Urothelium cell line (cell line): Measurements from ENCODE around the gene YBEY.

Source experiments
- DNase-seq: peaks from one replicate; pipeline ENCODE4 v3.0.0; 2011; ENCODE audit warnings: low spot score, mixed read lengths
- FAIRE-seq: peaks from 2 replicates; lab custom pipeline; 2011; peaks lifted over from hg19 to GRCh38; lab: Jason Lieb, UNC

Gene YBEY

DNA sequence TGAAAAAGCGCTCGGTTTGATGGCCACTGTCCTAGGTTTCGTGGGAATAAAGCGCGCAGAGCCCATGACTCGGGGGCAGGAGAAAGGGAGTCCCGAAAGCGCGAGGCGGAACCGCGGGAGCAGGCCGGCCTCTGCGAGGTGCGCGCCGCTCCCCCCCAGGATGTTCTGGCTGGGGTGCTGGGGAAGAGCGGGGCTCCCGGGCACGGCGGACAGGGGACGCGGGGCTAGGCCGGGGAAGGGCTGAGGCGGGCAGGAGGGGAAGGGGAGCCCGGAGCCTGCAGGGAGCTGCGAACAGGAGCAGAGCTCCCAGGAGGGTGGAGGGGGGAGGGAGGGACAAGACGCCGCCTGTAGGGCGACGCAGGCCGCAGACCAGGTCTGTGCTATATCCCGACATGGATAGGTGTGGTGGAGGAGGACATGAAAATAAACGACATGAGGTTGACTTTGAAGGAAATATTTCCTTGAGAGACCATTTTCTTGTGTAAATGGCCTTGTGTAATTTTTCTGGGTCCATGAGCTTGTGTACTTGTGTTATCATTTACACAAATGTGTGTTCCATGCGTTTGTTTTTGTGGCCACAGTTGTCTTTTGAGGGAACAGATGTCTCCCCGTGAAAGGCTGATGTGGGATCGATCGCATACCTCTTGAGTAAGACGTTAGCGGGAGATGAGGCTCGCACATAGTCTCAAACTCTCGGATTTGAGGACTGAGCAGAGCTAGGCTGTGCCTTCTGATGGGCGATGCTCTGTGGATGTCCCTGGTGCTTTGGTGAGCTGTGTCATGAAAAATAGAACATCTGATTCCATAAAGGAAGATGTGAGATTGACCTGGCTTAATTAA lies 39.2 kb downstream of the YBEY start:
- FAIRE-seq = no peak

DNA sequence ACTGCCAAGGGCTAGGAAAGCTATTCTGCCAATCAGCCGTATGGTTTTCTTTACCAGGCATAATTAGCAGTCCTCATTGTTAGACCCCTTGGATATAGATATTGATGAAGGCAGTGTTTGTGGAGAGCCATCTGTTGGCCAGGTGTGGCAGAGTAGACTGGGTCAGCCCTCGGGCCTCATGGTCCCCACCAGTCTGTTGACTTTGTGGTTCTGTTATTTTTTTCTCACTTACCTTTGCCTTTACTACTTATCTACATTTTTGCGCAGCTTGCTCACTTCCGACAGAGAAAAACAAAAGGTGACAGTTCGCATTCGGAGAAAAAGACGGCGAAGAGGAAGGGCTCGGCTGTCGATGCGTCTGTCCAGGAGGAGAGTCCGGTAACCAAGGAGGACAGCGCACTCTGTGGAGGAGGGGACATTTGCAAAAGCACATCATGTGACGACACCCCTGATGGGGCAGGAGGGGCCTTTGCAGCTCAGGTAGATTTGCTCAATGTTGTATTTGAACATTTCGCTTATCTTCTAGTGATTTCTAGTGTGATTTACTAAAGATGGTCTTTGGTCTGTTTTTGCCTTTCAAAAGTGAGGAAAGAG lies 40.1 kb downstream of the YBEY start:
- FAIRE-seq = no peak
- no peak for DNase-seq

More for the DNA sequence above, 39.2 kb downstream of the YBEY start:
- DNase-seq = peak; percentile 68

DNA sequence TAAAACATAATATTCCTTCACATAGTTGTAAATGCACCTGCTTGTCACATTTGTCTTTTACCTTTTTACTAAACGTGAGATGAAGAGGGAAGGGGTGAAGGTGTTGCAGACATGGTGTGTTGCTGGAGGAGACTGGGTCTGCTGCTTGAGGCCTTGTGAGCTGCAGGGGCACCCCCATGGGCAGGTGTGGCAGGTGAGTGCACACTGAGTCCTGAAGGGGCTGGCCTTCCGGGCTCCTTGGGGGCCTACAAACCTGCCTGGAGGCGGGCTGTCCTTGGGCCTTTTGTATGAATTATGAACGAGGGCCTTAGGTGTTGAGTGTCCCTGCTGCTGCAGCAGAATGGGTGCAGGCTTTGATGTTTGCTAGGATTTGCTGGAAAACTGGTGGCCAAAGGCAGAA lies 41.6 kb downstream of the YBEY start:
- no peak for DNase-seq
- FAIRE-seq = no peak

DNA sequence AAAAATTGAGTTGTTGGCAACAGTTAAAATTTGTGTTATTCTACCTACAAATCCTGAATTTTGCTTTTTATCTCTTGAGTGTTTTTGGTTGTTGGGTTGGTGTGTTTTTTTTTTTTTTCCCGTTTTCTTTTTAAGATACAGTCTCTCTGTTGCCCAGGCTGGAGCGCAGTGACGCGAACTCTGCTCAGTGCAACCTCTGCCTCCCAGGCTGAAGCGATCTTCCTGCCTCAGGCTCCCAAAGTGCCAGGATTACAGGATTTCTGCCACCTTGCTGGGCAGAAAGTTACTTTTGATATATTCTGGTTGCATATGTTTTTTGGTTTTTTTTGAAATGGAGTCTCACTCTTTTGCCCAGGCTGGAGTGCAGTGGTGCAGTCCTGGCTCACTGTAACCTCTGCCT lies 42.0 kb downstream of the YBEY start:
- no peak for DNase-seq
- FAIRE-seq = no peak

DNA sequence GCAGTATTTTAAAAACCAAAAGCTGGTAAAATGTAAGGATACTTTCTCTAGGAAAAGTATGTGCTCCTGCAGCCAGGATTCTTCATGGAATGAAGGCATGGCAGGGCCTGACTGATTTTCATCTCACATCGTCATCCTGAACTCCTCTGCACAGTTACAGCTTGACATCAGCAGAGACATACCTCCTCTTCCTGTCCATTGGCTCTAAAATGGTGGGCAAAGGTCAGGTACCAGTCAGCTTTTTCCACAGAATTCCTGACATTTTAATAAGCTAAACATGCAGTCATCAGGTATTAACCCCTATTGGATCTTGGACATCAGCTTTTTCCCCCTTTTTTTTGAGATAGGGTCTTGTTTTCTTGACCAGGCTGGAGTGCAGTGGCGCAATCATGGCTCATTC lies 43.7 kb downstream of the YBEY start:
- FAIRE-seq (no peak), DNase-seq (no peak)

DNA sequence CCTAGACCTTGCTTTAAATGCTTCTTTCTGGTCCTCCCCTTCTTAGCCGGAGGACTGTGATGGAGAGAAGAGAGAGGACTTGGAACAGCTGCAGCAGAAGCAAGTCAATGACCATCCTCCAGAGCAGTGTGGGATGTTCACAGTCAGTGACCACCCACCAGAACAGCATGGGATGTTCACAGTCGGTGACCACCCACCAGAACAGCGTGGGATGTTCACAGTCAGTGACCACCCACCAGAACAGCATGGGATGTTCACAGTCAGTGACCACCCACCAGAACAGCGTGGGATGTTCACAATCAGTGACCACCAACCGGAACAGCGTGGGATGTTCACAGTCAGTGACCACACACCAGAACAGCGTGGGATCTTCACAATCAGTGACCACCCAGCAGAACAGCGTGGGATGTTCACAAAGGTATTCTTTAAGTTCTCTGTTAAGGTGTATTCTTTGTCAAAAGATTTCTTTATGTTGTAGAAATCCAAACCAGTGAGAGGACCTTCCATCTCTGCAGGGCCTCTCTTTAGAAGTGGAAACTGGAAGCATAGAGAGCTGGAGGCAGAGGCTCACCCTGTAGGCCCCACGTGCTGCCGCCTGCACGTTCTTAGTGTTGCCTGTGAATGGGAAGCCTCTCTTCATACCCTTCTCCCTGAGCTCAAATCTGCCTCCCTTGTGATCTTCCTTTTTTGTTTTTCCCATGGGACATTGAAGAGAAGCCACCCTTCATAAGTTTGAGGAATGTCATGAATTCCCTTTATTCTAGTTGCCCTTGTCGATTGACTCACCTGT lies 48.4 kb downstream of the YBEY start:
- DNase-seq = no peak
- peak; percentile 50 for FAIRE-seq

DNA sequence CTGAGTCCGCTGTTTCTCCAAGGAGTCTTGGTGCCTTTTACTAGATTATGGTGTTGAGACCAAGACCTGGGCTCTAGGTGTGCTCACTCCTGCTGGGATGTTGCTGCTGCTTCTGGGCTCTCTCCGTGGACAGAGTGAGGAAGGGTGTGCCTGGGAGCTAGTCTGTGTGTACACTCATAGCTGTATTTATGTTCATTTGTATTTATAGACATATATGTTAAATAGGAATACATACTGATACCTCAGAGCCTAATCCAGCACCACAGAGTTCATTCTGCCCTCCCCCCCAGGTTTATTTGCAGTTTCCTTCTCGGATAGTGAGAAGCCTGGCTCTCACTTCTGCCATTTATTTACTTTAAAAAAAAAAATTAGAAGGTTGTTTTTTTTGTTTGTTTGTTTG lies 50.5 kb downstream of the YBEY start:
- no peak for DNase-seq
- no peak for FAIRE-seq

DNA sequence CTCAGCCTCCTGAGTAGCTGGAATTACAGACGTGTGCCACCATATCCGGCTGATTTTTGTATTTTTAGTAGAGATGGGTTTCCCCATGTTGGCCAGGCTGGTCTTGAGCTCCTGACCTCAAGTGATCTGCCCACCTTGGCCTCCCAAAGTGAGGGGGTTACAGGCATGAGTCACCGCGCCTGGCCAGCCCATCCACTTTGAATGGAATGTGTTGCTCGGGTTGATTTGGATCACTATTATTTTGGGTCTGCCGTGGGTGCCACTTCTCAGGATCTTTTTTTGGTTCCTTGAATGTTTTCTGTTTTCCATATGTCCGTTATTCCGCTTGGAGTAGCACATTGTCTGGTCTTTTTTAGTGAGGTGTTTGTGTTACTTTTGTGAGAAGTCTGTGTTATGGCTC lies 54.9 kb downstream of the YBEY start:
- no peak for DNase-seq

DNA sequence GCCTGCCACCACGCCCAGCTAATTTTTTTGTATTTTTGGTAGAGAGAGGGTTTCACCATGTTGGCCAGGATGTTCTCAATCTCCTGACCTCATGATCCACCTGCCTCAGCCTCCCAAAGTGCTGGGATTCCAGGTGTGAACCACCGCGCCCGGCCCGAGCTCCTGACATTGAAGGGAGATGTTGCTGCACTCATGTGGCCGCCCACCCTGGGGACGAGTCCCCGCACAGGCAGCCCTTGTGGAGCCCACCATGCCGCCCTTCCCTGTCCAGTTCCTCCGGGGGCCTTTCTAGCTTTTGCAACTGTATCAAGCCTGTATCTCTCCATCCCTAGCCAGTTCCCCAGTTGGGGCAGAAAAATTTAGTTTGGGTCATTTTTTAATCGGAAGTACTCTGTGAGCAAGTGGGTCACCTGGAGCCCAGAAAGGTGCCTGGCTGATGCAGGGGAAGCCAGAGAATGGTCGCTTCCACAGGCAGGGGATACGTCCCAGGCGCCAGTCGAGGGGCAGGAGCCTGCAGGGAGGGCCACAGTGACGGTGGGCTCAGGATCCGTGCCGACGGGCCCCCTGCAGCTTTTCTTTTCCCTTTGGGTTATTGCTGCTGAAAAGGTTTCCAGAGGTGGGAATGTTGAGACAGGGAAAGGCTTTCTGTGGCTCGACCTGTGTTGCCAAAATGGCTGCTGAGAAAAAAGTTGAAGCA lies 58.2 kb downstream of the YBEY start:
- FAIRE-seq = no peak
- no peak for DNase-seq

More for the DNA sequence above, 54.9 kb downstream of the YBEY start:
- no peak for FAIRE-seq

DNA sequence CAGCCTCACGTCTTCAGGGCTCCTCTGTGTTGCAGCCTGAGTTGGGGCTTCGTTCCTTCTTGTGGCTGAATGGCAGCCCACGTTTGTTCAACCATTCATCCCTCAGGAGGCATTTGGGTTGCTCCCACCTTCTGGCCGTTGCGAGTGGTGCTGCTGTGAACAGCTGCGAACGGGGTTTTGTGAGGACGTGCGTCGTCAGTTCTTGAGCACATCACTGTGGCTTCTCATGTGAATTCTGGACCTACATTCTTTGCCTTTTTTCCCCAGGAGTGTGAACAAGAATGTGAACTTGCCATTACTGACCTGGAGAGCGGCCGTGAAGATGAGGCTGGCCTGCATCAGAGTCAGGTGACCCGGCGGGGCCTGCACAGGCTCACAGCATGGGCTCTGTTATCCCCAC lies 59.7 kb downstream of the YBEY start:
- FAIRE-seq = peak; percentile 37
- DNase-seq = no peak

DNA sequence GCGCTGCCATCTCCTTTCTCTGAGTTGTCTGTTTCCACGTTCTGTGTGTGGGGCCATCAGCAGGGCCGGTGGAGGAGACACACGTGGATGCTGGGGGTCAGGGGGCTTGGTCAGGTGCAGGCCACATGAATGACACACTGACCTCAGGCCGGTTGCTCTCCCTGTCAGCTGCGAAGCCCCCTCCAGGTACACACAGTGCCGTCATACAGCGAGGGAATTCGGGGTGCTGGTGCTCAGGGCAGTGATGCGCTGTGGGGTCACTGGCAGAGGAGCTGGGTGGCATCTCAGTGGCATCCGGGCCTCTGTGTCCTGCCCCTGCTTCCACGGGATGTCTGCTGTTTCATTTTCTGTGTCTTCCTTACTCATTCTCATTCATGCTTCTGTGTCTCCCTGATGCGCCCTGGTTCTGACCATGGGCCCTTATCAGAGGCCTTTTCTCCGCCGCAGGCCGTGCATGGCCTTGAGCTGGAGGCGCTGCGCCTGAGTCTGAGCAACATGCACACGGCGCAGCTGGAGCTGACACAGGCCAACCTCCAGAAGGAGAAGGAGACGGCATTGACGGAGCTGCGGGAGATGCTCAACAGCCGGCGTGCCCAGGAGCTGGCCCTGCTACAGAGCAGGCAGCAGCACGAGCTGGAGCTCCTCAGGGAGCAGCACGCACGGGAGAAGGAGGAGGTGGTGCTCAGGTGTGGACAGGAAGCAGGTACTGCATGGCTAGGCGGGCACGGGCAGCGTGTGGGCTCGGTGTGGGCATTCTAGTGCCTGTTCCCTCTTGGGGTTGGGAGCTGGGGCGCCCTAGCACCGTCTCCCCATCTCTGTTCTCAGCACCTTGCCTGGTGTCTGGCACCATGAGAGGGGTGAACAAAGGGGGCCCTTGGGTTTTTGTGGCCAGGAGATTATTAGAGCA lies 60.4 kb downstream of the YBEY start:
- FAIRE-seq = no peak
- no peak for DNase-seq

DNA sequence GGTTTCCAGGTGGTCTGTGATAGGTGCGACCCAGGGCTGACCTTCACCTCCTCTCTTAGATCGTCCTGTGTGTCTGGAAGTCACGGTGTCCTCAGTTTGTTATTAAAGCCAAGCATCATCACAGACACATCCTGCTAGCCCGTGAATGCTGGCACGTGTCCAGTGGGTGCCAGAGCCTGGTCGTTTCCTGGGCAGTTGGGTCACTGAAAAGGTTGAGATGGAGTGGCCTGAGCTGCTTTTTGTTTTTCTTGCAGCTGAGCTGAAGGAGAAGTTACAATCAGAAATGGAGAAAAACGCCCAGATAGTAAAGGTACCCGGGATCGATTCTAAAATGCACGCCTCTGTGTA lies 61.0 kb downstream of the YBEY start:
- no peak for FAIRE-seq

More for the DNA sequence above, 61.0 kb downstream of the YBEY start:
- DNase-seq = no peak
